Measurements from ENCODE around the gene NECAB2.

Gene NECAB2

GRCh38 chr16:83964684-83965443, 3.2 kb upstream of the NECAB2 start:
- H3K36me3 ChIP-seq (ENCODE audit: control insufficient read depth in 1 of 2, insufficient read depth in 2 of 2, low read length in 2 of 2) = peaks cover 1 to 56% of the 10 kb centered on the region in 2 donors

GRCh38 chr16:83965444-83966152, 2.4 kb upstream of the NECAB2 start:
- Histone ChIP-seq H3K27me3 (ENCODE audit: low read depth, low read length) (no peaks in the 10 kb centered on the region), H3K36me3 (ENCODE audit: control insufficient read depth in 1 of 2, insufficient read depth in 2 of 2, low read length in 2 of 2) (peaks cover 0 to 49% of the 10 kb centered on the region in 2 donors), H3K27ac (ENCODE audit: low read length) (no peak overlapping the region), H3K9me3 (ENCODE audit: control insufficient read depth in 1 of 2, low read length in 2 of 2) (no peaks in the 10 kb centered on the region), H3K4me3 (ENCODE audit: low read depth in 1 of 2, low read length in 2 of 2) (no peak overlapping the region), H3K4me1 (ENCODE audit: control insufficient read depth in 1 of 2, insufficient read depth in 2 of 2, low read length in 2 of 2) (no peaks in the 10 kb centered on the region)

More at GRCh38 chr16:83964684-83965443, 3.2 kb upstream of the NECAB2 start:
- Histone ChIP-seq H3K27me3 (ENCODE audit: low read depth, low read length) (no peaks in the 10 kb centered on the region), H3K27ac (ENCODE audit: low read length) (no peak overlapping the region), H3K4me1 (ENCODE audit: control insufficient read depth in 1 of 2, insufficient read depth in 2 of 2, low read length in 2 of 2) (no peaks in the 10 kb centered on the region), H3K4me3 (ENCODE audit: low read depth in 1 of 2, low read length in 2 of 2) (no peak overlapping the region), H3K9me3 (ENCODE audit: control insufficient read depth in 1 of 2, low read length in 2 of 2) (no peaks in the 10 kb centered on the region)

GRCh38 chr16:83966153-83966696, 1.8 kb upstream of the NECAB2 start:
- Histone ChIP-seq H3K27ac (ENCODE audit: low read length) (no peak overlapping the region), H3K9me3 (ENCODE audit: control insufficient read depth in 1 of 2, low read length in 2 of 2) (no peaks in the 10 kb centered on the region), H3K4me3 (ENCODE audit: low read depth in 1 of 2, low read length in 2 of 2) (no peak overlapping the region), H3K36me3 (ENCODE audit: control insufficient read depth in 1 of 2, insufficient read depth in 2 of 2, low read length in 2 of 2) (peaks cover 0 to 43% of the 10 kb centered on the region in 2 donors), H3K4me1 (ENCODE audit: control insufficient read depth in 1 of 2, insufficient read depth in 2 of 2, low read length in 2 of 2) (no peaks in the 10 kb centered on the region), H3K27me3 (ENCODE audit: low read depth, low read length) (no peaks in the 10 kb centered on the region)

- H3K27ac ChIP-seq (ENCODE audit: low read length) = no peak overlapping the region
- H3K9me3 ChIP-seq (ENCODE audit: control insufficient read depth in 1 of 2, low read length in 2 of 2) = no peaks in the 10 kb centered on the region
- no peaks in the 10 kb centered on the region for H3K4me1 ChIP-seq (ENCODE audit: control insufficient read depth in 1 of 2, insufficient read depth in 2 of 2, low read length in 2 of 2)
- H3K27me3 ChIP-seq (ENCODE audit: low read depth, low read length) = no peaks in the 10 kb centered on the region
- H3K36me3 ChIP-seq (ENCODE audit: control insufficient read depth in 1 of 2, insufficient read depth in 2 of 2, low read length in 2 of 2) = peaks cover 0 to 34% of the 10 kb centered on the region in 2 donors
- H3K4me3 ChIP-seq (ENCODE audit: low read depth in 1 of 2, low read length in 2 of 2) = no peak overlapping the region
Measured at GRCh38 chr16:83967091-83967490, 953 bp upstream of the NECAB2 start.

- no peaks in the 10 kb centered on the region for H3K4me1 ChIP-seq (ENCODE audit: control insufficient read depth in 1 of 2, insufficient read depth in 2 of 2, low read length in 2 of 2)
- H3K9me3 ChIP-seq (ENCODE audit: control insufficient read depth in 1 of 2, low read length in 2 of 2) = no peaks in the 10 kb centered on the region
- H3K4me3 ChIP-seq (ENCODE audit: low read depth in 1 of 2, low read length in 2 of 2) = no peak overlapping the region
- no peak overlapping the region for H3K27ac ChIP-seq (ENCODE audit: low read length)
- peaks cover 0 to 24% of the 10 kb centered on the region in 2 donors for H3K36me3 ChIP-seq (ENCODE audit: control insufficient read depth in 1 of 2, insufficient read depth in 2 of 2, low read length in 2 of 2)
- no peaks in the 10 kb centered on the region for H3K27me3 ChIP-seq (ENCODE audit: low read depth, low read length)
Measured at GRCh38 chr16:83968306-83968851, 335 bp downstream of the NECAB2 start.

- peaks cover 0 to 18% of the 10 kb centered on the region in 2 donors for H3K36me3 ChIP-seq (ENCODE audit: control insufficient read depth in 1 of 2, insufficient read depth in 2 of 2, low read length in 2 of 2)
- H3K27ac ChIP-seq (ENCODE audit: low read length) = no peak overlapping the region
- no peaks in the 10 kb centered on the region for H3K4me1 ChIP-seq (ENCODE audit: control insufficient read depth in 1 of 2, insufficient read depth in 2 of 2, low read length in 2 of 2)
- no peaks in the 10 kb centered on the region for H3K9me3 ChIP-seq (ENCODE audit: control insufficient read depth in 1 of 2, low read length in 2 of 2)
- no peaks in the 10 kb centered on the region for H3K27me3 ChIP-seq (ENCODE audit: low read depth, low read length)
- no peak overlapping the region for H3K4me3 ChIP-seq (ENCODE audit: low read depth in 1 of 2, low read length in 2 of 2)
Measured at GRCh38 chr16:83968891-83969649, 1.0 kb downstream of the NECAB2 start.

GRCh38 chr16:83969771-83970429, 1.9 kb downstream of the NECAB2 start:
- Histone ChIP-seq H3K36me3 (ENCODE audit: control insufficient read depth in 1 of 2, insufficient read depth in 2 of 2, low read length in 2 of 2) (peaks cover 0 to 13% of the 10 kb centered on the region in 2 donors), H3K27ac (ENCODE audit: low read length) (no peak overlapping the region), H3K4me3 (ENCODE audit: low read depth in 1 of 2, low read length in 2 of 2) (no peak overlapping the region), H3K9me3 (ENCODE audit: control insufficient read depth in 1 of 2, low read length in 2 of 2) (no peaks in the 10 kb centered on the region), H3K27me3 (ENCODE audit: low read depth, low read length) (no peaks in the 10 kb centered on the region), H3K4me1 (ENCODE audit: control insufficient read depth in 1 of 2, insufficient read depth in 2 of 2, low read length in 2 of 2) (no peaks in the 10 kb centered on the region)

- no peaks in the 10 kb centered on the region for H3K9me3 ChIP-seq (ENCODE audit: control insufficient read depth in 1 of 2, low read length in 2 of 2)
- no peak overlapping the region for H3K27ac ChIP-seq (ENCODE audit: low read length)
- H3K4me1 ChIP-seq (ENCODE audit: control insufficient read depth in 1 of 2, insufficient read depth in 2 of 2, low read length in 2 of 2) = no peaks in the 10 kb centered on the region
- peaks cover 0 to 8% of the 10 kb centered on the region in 2 donors for H3K36me3 ChIP-seq (ENCODE audit: control insufficient read depth in 1 of 2, insufficient read depth in 2 of 2, low read length in 2 of 2)
- H3K4me3 ChIP-seq (ENCODE audit: low read depth in 1 of 2, low read length in 2 of 2) = no peak overlapping the region
- no peaks in the 10 kb centered on the region for H3K27me3 ChIP-seq (ENCODE audit: low read depth, low read length)
Measured at GRCh38 chr16:83970430-83970815, 2.4 kb downstream of the NECAB2 start.

GRCh38 chr16:83971165-83972130, 3.4 kb downstream of the NECAB2 start:
- Histone ChIP-seq H3K36me3 (ENCODE audit: control insufficient read depth in 1 of 2, insufficient read depth in 2 of 2, low read length in 2 of 2) (no peaks in the 10 kb centered on the region), H3K4me3 (ENCODE audit: low read depth in 1 of 2, low read length in 2 of 2) (no peak overlapping the region), H3K4me1 (ENCODE audit: control insufficient read depth in 1 of 2, insufficient read depth in 2 of 2, low read length in 2 of 2) (no peaks in the 10 kb centered on the region), H3K9me3 (ENCODE audit: control insufficient read depth in 1 of 2, low read length in 2 of 2) (no peaks in the 10 kb centered on the region), H3K27ac (ENCODE audit: low read length) (no peak overlapping the region), H3K27me3 (ENCODE audit: low read depth, low read length) (no peaks in the 10 kb centered on the region)

All from muscle layer of duodenum (tissue), 2 donors.